ENCODE data around the gene ADSS2.
A peak's percentile ranks its signal among the peaks of the same experiment; 100 is the strongest.

ADSS2 gene

GRCh38 chr1:244445320-244446181 lies 6.2 kb downstream of the ADSS2 start:
- DNase-seq (ENCODE audit: low read depth, low spot score), result peak; percentile 38

GRCh38 chr1:244444854-244445253 lies 6.9 kb downstream of the ADSS2 start:
- peak; percentile 17 for DNase-seq (ENCODE audit: low read depth, low spot score)

DNA sequence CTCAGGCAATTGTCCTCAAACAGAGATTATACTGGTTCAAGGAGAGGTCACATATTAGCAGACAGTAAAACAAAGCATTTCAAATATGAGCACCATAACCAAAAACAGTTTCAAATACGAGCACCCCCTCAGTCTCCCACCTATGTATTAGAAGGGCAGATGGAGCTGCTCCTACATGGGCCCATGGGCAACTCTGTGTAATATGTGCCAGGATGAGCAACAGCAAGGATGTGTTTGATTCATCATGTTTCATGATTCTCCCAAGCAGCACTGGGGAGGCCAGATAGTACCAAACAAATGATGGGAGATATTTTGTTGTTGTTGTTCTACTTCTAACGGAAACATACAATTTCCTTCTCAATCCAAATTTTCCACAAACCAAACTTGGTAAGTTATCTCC lies 8.9 kb downstream of the ADSS2 start:
- DNase-seq (ENCODE audit: low read depth, low spot score), result no peak

DNA sequence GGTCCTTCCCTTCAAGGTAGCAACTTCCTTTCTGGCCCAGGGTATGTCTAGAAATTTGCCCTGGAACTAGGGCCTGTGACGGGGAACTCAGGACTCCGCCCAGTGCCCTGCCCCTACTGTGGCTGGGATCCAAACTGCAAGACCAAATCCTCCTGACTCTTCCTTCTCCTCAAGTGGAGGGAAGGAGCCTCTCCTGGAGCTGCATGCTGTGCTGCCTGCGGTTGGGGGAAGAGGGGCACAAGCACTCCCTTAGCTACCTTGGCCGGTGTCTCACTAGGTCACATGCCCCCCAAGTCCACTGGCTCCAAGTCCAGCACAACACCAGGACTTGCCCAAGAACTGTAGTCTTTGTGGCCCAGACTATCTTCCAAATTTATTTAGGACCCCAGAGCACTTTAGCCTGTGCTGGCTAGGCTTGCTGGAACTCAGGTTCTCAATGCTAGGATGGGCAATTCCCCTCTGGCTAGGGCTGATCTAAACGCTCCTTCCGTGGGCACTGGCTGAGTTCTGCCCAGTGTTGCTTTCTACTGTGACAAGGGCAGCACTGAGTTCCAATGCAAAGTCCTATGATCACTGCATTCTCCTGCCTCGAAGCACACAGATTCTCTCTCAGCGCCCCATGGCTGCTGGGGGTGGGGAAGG lies 12.2 kb downstream of the ADSS2 start:
- no peak for DNase-seq (ENCODE audit: low read depth, low spot score)

DNA sequence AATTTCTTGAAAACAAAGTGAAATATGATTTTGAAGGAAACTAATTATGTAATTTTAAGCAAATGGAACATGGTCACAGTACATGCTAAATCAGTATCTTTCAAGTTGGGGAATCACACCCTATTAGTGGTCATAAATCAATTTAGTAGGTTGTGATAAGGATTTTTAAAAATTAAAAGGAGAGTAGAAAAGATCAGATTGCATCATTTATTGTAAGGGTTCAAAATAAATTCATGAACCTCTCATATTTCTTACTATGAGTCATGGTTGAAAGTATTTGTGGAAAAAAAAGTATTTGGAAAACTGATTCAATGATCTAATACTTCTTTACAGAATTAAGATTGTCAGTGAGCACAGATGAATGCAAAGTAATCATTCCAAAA lies 14.6 kb downstream of the ADSS2 start:
- DNase-seq (ENCODE audit: low read depth, low spot score), result no peak

DNA sequence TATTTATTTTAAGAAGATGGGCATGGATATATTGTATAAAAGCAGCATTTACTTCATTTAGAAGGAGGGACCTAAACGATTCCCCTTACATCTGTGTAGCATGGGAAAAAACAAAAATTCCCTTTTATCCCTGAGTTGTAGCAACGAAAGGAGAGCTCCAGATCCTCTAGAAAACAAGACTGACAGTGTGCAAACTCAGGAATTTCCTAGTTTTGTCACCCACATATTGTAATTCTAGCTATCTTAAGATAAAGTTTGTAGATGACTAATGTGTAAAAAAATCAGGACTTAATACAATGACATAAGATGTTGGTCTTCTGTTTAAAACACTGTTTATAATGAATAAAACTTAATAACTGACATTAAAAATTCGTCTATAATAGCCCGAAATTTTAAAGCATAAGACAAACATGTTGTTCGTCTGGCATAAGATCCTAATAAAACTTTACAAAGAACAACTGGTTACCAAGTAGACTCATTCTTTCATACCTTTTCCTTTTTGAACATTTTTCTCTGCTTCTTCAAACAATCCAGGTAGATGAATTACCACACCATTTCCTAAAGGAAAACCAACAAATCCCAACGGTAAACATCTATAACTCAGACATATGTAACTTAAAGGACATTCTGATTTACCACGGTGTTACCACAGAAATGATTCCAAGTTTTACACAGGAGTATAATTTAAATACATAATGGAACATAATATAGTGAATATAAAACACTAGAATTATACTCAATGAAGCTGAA lies 15.2 kb downstream of the ADSS2 start:
- no peak for DNase-seq (ENCODE audit: low read depth, low spot score)

- peak; percentile 48 for DNase-seq (ENCODE audit: low read depth, low spot score)
Measured at GRCh38 chr1:244435562-244436205, 16.0 kb downstream of the ADSS2 start.

DNA sequence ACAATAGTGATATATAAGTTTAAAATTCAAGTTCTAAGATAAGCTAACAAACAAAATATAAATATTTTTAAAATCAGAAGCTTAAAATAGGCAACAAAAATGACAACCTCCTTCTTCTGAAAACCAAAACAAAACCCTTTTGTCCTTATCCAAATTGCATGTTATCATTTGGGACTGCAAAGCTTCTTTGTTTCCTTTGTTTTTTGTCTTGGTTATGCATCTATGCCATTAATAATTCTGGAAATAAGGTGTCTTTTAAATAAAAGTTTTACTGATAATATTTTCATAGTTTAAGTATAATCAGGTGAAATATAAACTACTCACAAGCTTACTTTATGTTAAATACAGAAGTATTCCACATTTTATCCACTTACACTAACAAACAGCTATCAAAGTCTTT lies 20.5 kb downstream of the ADSS2 start:
- no peak for DNase-seq (ENCODE audit: low read depth, low spot score)

DNA sequence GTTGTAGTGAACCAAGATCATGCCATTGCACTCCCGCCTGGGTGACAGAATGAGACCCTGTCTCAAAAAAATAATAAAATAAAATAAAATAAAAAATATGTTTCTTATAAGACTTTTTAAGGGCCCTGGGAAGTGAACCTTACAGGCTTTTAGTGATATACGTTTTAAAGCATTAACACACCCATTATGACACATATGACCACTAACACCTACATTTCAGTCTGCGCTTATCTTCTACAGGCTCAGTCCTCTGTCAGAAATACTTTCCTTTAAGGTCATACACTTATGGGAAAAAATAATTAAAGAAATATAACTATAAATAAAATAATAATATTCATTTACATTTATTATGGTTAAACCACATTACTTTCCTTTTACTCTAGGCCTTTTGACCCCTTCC lies 21.9 kb downstream of the ADSS2 start:
- no peak for DNase-seq (ENCODE audit: low read depth, low spot score)

GRCh38 chr1:244427647-244428046 lies 24.1 kb downstream of the ADSS2 start:
- no peak for DNase-seq (ENCODE audit: low read depth, low spot score)

GRCh38 chr1:244424649-244425334 lies 26.9 kb downstream of the ADSS2 start:
- DNase-seq (ENCODE audit: low read depth, low spot score), result no peak

DNA sequence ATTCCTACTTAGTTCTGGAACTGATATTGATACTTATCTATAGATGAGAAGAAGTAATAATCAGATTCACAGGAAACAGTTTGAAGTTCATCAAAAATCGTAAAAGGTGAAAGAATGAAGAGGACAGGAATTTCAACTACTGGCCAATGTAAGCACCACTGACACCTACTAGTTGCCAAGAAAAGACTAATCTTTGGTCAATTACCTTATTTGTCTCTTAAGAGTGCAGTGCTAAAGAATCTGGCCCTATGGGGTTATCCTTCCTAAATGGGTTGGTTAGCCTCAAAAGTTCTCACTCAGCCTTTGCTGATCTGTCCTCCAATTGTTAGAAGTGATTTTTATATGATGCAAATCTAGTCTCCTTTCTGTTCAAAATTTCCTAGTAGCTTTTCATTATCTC lies 29.5 kb downstream of the ADSS2 start:
- peak; percentile 60 for DNase-seq (ENCODE audit: low read depth, low spot score)

- DNase-seq (ENCODE audit: low read depth, low spot score), result no peak
Measured at GRCh38 chr1:244419024-244419423, 32.7 kb downstream of the ADSS2 start.

DNA sequence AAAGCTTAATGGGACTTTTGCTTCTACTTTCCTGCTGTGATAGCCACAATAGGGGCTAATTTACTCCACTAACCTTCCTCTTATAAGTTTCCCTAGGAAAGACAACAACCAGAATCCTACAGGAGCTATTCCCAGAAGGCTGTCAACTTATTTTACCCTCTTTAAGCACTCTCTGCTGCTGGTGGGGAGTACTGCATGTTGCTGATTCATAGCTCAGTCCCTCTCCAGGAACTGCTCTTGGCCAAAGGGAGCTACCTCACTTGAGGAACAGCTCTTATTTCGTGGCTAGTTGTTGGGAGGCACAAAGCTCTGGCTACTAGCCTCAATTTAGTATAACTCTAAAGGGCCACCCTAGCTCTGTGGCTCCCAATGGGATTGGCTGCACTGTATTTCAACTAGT lies 37.2 kb downstream of the ADSS2 start:
- DNase-seq (ENCODE audit: low read depth, low spot score), result peak; percentile 48

DNA sequence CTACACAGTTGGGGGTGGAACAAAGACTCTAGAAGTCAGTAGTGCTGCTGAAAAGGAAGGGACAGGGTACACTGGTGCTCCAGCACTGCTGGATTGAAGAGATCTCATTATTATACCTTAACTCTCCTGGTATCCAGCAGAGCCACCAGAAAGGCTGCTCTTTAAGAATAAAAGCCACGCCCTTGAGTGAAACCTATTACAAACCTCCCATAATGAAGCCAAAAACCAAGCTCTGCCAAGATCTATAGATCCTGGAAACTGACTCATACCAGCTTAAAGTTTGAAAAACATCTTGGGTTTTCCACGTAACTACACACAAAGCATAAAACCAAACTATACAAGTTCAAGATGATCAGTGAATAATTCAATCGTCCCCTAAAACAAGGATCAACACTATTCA lies 38.0 kb downstream of the ADSS2 start:
- DNase-seq (ENCODE audit: low read depth, low spot score), result no peak

- no peak for DNase-seq (ENCODE audit: low read depth, low spot score)
Measured at GRCh38 chr1:244412176-244412575, 39.5 kb downstream of the ADSS2 start.

DNA sequence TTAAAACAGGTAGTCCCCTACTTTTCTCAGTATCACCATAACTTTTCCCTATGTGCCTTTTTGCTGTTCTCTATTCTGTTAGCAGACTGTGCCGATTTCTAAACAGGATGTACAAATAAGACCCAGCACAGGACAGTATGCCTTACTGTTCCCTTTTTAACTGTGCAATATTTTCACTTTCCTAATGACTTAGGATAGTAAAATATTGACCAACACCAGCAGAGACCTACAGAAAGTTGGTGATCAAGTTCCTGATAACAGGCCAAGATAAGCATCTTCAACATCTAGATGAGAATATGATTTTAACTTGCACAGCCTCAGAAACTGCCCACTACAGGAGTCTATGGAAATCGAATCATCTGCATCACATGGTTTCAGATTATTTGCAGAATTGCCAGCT lies 42.0 kb downstream of the ADSS2 start:
- no peak for DNase-seq (ENCODE audit: low read depth, low spot score)

DNA sequence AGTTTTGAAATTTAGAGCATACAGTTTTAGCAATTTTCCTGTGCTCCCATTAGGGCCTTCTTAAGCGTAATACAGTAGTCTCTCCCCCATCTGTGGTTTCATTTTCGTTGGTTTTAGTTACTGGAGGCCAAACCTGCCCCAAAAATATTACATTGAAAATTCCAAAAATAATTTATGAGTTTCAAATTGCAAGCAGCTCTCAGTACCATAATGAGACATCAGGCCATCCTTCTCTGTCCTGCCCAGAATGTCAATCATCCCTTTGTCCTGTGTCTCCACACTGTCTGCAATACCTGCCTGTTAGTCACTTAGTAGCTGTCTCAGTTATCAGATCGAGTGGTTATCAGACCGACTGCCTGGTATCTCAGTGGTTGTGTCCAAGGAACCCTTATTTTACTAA lies 45.4 kb downstream of the ADSS2 start:
- no peak for DNase-seq (ENCODE audit: low read depth, low spot score)

- DNase-seq (ENCODE audit: low read depth, low spot score), result no peak
Measured at GRCh38 chr1:244405856-244406255, 45.9 kb downstream of the ADSS2 start.

DNA sequence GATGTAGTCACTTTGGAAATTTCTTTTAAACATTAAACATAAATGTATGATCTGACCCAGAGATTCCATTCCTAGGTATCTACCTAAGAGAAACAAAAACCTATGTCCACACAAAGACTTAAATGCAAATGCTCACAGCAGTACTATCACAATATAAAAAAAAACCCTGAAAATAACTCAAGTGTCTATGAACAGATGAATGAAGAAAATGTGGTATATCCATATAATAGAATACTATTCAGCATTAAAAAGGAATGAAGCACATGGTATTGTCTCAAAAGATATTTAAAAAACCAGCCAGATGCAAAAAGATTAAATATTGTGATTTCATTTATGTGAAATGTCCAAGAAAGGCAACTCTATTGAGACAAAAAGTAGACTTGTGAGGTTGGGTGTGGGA lies 48.3 kb downstream of the ADSS2 start:
- no peak for DNase-seq (ENCODE audit: low read depth, low spot score)

DNA sequence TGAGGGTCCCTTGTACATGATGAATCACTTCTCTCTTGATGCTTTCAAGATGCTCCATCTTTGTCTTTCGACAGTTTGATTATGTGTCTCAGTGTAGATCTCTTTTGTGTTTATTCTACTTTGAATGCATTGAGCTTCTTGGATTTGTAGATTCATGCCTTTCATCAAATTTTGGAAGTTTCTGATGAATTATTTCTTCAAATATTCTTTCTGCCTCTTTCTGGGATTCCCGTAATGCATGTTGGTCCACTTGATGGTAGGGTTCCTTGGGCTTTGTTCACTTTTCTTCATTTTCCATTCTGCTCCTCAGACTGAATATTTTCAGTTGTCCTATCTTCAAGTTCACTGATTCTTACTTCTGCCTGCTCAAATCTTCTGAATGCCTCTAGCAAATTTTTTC lies 50.7 kb downstream of the ADSS2 start:
- DNase-seq (ENCODE audit: low read depth, low spot score), result no peak

- no peak for DNase-seq (ENCODE audit: low read depth, low spot score)
Measured at GRCh38 chr1:244397131-244397530, 54.6 kb downstream of the ADSS2 start.
